HepG2 (cell line): ENCODE results near the gene C6orf62. TPM values are rescaled to one million over a fixed set of nuclear protein-coding genes. Genes with fewer than 3 reads are reported as not detected.

ENCODE experiments used
- AKNA ChIP-seq: sonication (generic); formaldehyde crosslinking; IDR thresholded peaks from 2 replicates; pipeline ENCODE4 v1.4.0; 2020; ENCODE audit warnings: missing genetic modification reagents, borderline replicate concordance
- HOXA3 ChIP-seq: sonication (generic); formaldehyde crosslinking; IDR thresholded peaks from 2 replicates; pipeline ENCODE4 v1.5.0; 2020; ENCODE audit warnings: missing genetic modification reagents
- KLF12 ChIP-seq: sonication (generic); formaldehyde crosslinking; IDR thresholded peaks from 2 replicates; pipeline ENCODE4 v1.4.0; 2020; ENCODE audit warnings: missing genetic modification reagents, borderline replicate concordance
- NONO ChIP-seq, 2 experiments: fragments of 450-650 bp in 1 of 2; sonication (generic) in 1 of 2; formaldehyde crosslinking in 1 of 2; IDR thresholded peaks in 1 of 2; conservative IDR thresholded peaks in 1 of 2; 2 replicates each; pipeline versions ENCODE4 v1.6.1 to v1.8.0; 2017 to 2022; ENCODE audit warnings: mild to moderate bottlenecking in 1 of 2, missing genetic modification reagents in 1 of 2, moderate library complexity in 1 of 2
- RNF2 ChIP-seq: fragments of 450-650 bp; conservative IDR thresholded peaks from 2 replicates; pipeline ENCODE4 v1.6.1; 2016; ENCODE audit warnings: low read depth
- SP2 ChIP-seq: sonication (generic); formaldehyde crosslinking; IDR thresholded peaks from 2 replicates; pipeline ENCODE4 v1.5.1; 2020; ENCODE audit warnings: mild to moderate bottlenecking, missing genetic modification reagents
- THYN1 ChIP-seq: sonication (generic); formaldehyde crosslinking; IDR thresholded peaks from 2 replicates; pipeline ENCODE4 v1.8.1; 2023; ENCODE audit warnings: low read depth, mild to moderate bottlenecking, moderate library complexity, missing genetic modification reagents, borderline replicate concordance
- TRAFD1 ChIP-seq: sonication (generic); formaldehyde crosslinking; IDR thresholded peaks from 2 replicates; pipeline ENCODE4 v1.5.1; 2020; ENCODE audit warnings: missing genetic modification reagents, mild to moderate bottlenecking, borderline replicate concordance
- ZBTB39 ChIP-seq: sonication (generic); formaldehyde crosslinking; IDR thresholded peaks from 2 replicates; pipeline ENCODE4 v1.5.0; 2020; ENCODE audit warnings: missing genetic modification reagents
- ZNF235 ChIP-seq: sonication (generic); formaldehyde crosslinking; IDR thresholded peaks from 2 replicates; pipeline ENCODE4 v1.8.1; 2023; ENCODE audit warnings: mild to moderate bottlenecking, missing genetic modification reagents, borderline replicate concordance
- ZNF282 ChIP-seq: fragments of 450-650 bp; IDR thresholded peaks from 2 replicates; pipeline ENCODE4 v1.6.1; 2018; ENCODE audit not compliant: partially characterized antibody
- ZNF615 ChIP-seq: sonication (generic); formaldehyde crosslinking; IDR thresholded peaks from 2 replicates; pipeline ENCODE4 v1.5.0; 2020; ENCODE audit warnings: mild to moderate bottlenecking, missing genetic modification reagents, borderline replicate concordance
- ZNF670 ChIP-seq: sonication (generic); formaldehyde crosslinking; IDR thresholded peaks from 2 replicates; pipeline ENCODE4 v1.8.0; 2022; ENCODE audit warnings: mild to moderate bottlenecking, missing genetic modification reagents, borderline replicate concordance
- ZNF674 ChIP-seq: sonication (generic); formaldehyde crosslinking; IDR thresholded peaks from 2 replicates; pipeline ENCODE4 v1.5.0; 2020; ENCODE audit warnings: low read depth, mild to moderate bottlenecking, missing genetic modification reagents
- polyA plus RNA-seq, 8 experiments: library from polyadenylated mRNA; depleted of rRNA in 3 of 8; stranded (reverse) in 7 of 8; unstranded in 1 of 8; fragments of >200 nt; fragmentation: Illumina TruSeq in 4 of 8; extraction: Trizol in 4 of 8; gene quantifications; 2 replicates each; pipeline versions ENCODE4 v1.2.1 to v1.2.3, GENCODE V29; 2011 to 2016; ENCODE audit warnings: low read depth in 4 of 8, missing spikeins in 1 of 8, mixed read lengths in 1 of 8; ENCODE audit not compliant: insufficient read depth in 1 of 8
- total RNA-seq, 5 experiments: library from RNA; depleted of rRNA; stranded (reverse); fragments of >200 nt; fragmentation: Illumina TruSeq; extraction: Trizol; gene quantifications; 2 replicates each; pipeline ENCODE4 v1.2.3, GENCODE V29; 2016; ENCODE audit warnings: low read depth in 1 of 5
- TF ChIP-seq, protein P1 (sequence below): sonication (generic); formaldehyde crosslinking; IDR thresholded peaks from 2 replicates; pipeline ENCODE4 v1.8.0; 2022; ENCODE audit warnings: missing genetic modification reagents, mild to moderate bottlenecking, moderate library complexity, borderline replicate concordance

C6orf62 gene
- total and polyA plus RNA-seq, 2 of the 13 experiments (the other 11 are each of a cell fraction or from before 2014, with no cell fraction given) = 54.8 to 90.4 TPM

DNA sequence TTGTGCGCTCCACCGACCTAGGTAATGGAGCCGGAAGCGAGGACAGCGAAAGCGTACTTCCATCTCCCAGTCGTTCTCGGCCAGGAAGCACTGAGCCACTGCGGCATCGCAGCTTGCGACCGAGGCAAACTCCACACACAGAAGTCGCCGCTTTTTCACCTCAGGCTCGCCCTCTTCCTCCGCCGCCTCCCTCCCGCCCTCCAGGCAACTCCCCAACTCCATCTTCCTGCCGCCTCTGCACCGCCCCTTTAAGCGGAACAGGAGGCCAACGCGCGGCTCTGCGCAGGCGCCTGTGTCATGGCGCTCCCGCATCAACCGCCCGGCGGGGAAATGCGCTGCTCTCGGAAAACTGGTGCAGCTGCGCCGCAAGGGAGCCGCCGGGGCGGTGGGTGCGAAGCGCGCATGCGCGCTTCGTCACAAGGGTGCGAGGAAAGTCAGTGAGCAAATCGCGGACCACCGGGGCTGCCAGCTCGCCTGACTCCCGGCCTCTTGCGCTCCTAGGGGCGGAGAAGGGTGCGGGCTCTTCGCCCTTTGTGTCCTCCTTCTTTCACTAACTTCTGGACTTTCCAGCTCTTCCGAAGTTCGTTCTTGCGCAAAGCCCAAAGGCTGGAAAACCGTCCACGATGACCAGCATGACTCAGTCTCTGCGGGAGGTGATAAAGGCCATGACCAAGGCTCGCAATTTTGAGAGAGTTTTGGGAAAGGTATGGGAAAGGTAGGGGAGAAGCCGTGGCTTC, 52.1 kb downstream of the C6orf62 start, which contains the start of the genes ACOT13 and TDP2 (continued):
- TF ChIP-seq AKNA (peak; percentile 17; the same call in 1 of the 2 replicates), ZNF282 (no peak), ZBTB39 (CRISPR knock-in tag) (no peak), HOXA3 (CRISPR knock-in tag) (peak; percentile 94), TRAFD1 (CRISPR knock-in tag) (peak; percentile 89; the same call in 1 of the 2 replicates), SP2 (no peak), ZNF615 (0 out of 2 replicates have a peak, but pooled peaks have one; percentile 85), ZNF235 (CRISPR knock-in tag) (peak; percentile 33; the same call in 1 of the 2 replicates), THYN1 (CRISPR knock-in tag) (no peak), NONO (IDR thresholded peaks at IDR 0.05) (no peak), NONO (CRISPR knock-in tag; conservative IDR thresholded peaks at IDR 0.05) (peak; percentile 99), RNF2 (0 out of 2 replicates have a peak, but pooled peaks have one; percentile 36), KLF12 (no peak; the same call in 1 of the 2 replicates), ZNF674 (CRISPR knock-in tag) (peak; percentile 94; the same call in 1 of the 2 replicates), ZNF670 (CRISPR knock-in tag) (peak; percentile 98)
- TF ChIP-seq, protein P1, sequence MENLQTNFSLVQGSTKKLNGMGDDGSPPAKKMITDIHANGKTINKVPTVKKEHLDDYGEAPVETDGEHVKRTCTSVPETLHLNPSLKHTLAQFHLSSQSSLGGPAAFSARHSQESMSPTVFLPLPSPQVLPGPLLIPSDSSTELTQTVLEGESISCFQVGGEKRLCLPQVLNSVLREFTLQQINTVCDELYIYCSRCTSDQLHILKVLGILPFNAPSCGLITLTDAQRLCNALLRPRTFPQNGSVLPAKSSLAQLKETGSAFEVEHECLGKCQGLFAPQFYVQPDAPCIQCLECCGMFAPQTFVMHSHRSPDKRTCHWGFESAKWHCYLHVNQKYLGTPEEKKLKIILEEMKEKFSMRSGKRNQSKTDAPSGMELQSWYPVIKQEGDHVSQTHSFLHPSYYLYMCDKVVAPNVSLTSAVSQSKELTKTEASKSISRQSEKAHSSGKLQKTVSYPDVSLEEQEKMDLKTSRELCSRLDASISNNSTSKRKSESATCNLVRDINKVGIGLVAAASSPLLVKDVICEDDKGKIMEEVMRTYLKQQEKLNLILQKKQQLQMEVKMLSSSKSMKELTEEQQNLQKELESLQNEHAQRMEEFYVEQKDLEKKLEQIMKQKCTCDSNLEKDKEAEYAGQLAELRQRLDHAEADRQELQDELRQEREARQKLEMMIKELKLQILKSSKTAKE (CRISPR knock-in tag) = peak; percentile 55; the same call in 1 of the 2 replicates
